PFSK-1 (cell line): Measurements from ENCODE around the gene OPCML.

Experiments
- FOXP2 ChIP-seq: optimal IDR thresholded peaks from 2 replicates; pipeline ENCODE3; 2011; ENCODE audit warnings: borderline replicate concordance, control low read depth, inconsistent platforms; ENCODE audit not compliant: insufficient read depth; ENCODE audit errors: extremely low read length, extremely low read depth
- POLR2AphosphoS5 ChIP-seq: IDR thresholded peaks from 2 replicates; pipeline ENCODE4 v1.6.1; 2012; ENCODE audit warnings: low read depth, mild to moderate bottlenecking, control low read depth, low read length, moderate library complexity
- SIN3A ChIP-seq: IDR thresholded peaks from 2 replicates; pipeline ENCODE4 v1.6.1; 2012; ENCODE audit warnings: mild to moderate bottlenecking, low read length, moderate library complexity, borderline replicate concordance; ENCODE audit not compliant: insufficient read depth
- TAF1 ChIP-seq: IDR thresholded peaks from 2 replicates; pipeline ENCODE4 v1.6.1; 2012; ENCODE audit warnings: low read length, control low read depth, borderline replicate concordance; ENCODE audit not compliant: insufficient read depth
- TF ChIP-seq, protein P1 (sequence below), 2 experiments: IDR thresholded peaks; 2 replicates each; pipeline versions ENCODE4 v1.6.1 to v1.8.0; 2011 to 2012; ENCODE audit warnings: low read depth in 2 of 2, low read length in 2 of 2, control low read depth in 1 of 2, inconsistent platforms in 1 of 2, mild to moderate bottlenecking in 1 of 2, moderate library complexity in 1 of 2; ENCODE audit not compliant: insufficient read depth in 1 of 2

Gene OPCML

DNA sequence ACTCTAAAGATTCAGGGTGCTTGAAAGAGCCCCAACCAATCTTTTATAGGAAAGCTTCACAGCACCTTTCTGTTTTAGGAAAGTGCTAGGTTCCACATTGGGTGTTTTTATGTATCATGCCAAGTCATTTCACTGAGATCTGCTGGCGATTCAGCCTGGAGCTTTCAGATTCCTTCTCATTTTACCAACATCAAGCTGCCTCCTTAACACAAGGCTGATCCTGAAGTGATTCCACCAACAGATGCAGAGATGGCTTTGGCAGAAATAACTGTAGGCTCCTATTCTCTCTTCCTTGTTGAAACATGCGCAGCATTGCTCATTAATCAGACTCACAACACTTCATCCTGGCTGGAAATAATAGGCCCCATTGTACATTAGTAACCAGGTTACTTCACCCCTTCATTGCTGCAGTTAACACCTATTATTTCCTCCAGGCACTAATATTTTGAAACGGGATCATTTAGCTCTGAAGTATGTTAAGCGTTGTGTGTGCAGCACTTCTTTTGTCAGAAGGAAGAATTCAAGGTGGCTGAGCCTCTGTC lies 89.0 kb downstream of the OPCML start:
- no peak for TF ChIP-seq POLR2AphosphoS5

GRCh38 chr11:133441964-133442660 lies 90.2 kb downstream of the OPCML start:
- TF ChIP-seq, protein P1, sequence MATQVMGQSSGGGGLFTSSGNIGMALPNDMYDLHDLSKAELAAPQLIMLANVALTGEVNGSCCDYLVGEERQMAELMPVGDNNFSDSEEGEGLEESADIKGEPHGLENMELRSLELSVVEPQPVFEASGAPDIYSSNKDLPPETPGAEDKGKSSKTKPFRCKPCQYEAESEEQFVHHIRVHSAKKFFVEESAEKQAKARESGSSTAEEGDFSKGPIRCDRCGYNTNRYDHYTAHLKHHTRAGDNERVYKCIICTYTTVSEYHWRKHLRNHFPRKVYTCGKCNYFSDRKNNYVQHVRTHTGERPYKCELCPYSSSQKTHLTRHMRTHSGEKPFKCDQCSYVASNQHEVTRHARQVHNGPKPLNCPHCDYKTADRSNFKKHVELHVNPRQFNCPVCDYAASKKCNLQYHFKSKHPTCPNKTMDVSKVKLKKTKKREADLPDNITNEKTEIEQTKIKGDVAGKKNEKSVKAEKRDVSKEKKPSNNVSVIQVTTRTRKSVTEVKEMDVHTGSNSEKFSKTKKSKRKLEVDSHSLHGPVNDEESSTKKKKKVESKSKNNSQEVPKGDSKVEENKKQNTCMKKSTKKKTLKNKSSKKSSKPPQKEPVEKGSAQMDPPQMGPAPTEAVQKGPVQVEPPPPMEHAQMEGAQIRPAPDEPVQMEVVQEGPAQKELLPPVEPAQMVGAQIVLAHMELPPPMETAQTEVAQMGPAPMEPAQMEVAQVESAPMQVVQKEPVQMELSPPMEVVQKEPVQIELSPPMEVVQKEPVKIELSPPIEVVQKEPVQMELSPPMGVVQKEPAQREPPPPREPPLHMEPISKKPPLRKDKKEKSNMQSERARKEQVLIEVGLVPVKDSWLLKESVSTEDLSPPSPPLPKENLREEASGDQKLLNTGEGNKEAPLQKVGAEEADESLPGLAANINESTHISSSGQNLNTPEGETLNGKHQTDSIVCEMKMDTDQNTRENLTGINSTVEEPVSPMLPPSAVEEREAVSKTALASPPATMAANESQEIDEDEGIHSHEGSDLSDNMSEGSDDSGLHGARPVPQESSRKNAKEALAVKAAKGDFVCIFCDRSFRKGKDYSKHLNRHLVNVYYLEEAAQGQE (IDR thresholded peaks at IDR 0.05; ENCODE audit: insufficient read depth in 1 of 2, low read depth in 2 of 2, low read length in 2 of 2) = no peak

DNA sequence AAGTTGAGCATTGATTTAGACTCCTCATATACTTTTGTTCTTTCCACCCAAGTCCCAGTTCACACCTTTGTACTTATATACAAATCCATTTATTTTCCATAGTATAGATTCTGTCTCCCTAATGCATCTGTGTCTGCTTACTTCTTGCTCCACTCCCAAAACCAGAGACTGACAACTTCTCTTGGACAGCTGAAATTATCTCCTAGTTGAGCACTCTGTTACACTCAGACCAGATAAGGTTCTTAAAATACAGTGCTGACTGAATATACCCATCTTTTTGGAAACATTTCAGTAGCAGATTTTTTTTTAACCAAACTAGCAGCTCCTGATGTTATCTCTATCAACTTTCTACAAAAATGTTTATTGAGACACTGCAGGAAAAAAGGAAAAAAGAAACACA lies 106.3 kb downstream of the OPCML start:
- TF ChIP-seq SIN3A (no peak), POLR2AphosphoS5 (no peak), TAF1 (no peak), FOXP2 (no peak)
- TF ChIP-seq, protein P1 (IDR thresholded peaks at IDR 0.05; ENCODE audit: insufficient read depth in 1 of 2, low read depth in 2 of 2, low read length in 2 of 2) = no peak

DNA sequence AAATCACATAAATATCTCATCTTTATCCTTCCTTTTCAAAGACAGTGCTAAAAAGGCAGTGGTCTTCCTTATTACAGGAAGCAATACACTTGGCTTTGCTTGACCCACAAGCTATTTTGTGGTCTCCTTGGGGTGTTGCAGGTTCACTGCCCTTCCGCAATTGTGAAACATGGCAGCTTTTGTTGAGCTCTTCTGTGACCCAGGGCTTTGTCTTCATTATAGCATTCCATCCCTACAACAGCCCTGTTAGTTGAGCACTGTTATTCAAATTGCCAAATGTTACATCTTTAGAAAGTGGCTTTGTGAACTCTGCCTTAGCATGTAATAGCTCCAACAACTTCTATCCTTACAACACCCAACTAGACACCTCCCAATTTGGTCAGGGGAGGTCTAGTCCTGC lies 107.1 kb downstream of the OPCML start:
- TF ChIP-seq SIN3A = no peak
- no peak for TF ChIP-seq TAF1
- no peak for TF ChIP-seq POLR2AphosphoS5
- TF ChIP-seq, protein P1 (IDR thresholded peaks at IDR 0.05; ENCODE audit: insufficient read depth in 1 of 2, low read depth in 2 of 2, low read length in 2 of 2) = no peak
- TF ChIP-seq FOXP2 = no peak

GRCh38 chr11:133418218-133418617 lies 114.1 kb downstream of the OPCML start:
- TF ChIP-seq SIN3A = no peak
- no peak for TF ChIP-seq POLR2AphosphoS5
- no peak for TF ChIP-seq TAF1
- TF ChIP-seq, protein P1 (IDR thresholded peaks at IDR 0.05; ENCODE audit: insufficient read depth in 1 of 2, low read depth in 2 of 2, low read length in 2 of 2) = no peak
- TF ChIP-seq FOXP2 = no peak
